Hepatic stellate cell (primary cell): Measurements from ENCODE around the gene MRPL47.
A peak's percentile ranks its signal among the peaks of the same experiment; 100 is the strongest.
"Not testable (repeated sequence)": the region's sequence is repeated elsewhere in the genome, so short reads cannot be mapped to it uniquely, and the experiment has no call there.

ENCODE experiments used
- DNase-seq: peaks from one replicate; pipeline ENCODE4 v3.0.0; 2011; ENCODE audit warnings: low spot score

Gene MRPL47

DNA sequence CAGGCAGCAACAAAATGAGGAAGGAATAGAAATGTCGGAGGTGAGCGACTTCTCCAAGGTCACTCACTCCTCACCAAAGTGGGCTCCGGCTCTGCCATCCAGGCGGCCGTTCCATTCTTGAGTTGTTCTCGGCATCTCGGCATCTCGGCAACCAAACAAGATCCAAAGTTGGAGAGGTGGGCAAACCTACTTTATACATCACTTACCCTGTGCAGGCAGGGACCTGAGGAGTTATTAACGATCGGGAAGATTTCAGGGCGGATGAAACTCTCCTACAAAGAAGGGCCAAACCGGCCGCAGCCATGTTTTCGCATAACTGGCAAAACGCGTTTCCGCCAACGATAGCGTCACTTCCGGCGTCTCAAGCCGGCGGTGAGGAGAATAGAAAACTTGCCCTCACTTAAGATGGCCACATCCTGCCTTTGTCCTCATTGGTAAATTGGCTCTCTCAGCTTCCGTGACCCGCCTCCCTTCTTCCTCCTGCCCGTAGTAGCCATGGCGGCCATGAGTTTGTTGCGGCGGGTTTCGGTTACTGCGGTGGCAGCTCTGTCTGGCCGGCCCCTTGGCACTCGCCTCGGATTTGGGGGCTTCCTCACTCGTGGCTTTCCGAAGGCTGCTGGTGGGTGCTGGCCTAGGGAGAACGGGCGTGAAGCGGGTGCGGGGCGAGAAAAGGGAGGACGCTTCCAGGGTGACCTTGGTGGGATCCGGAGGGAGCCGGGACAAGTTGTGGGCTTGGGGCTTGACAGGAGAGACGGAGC lies at the start of gene MRPL47, which contains the start of gene NDUFB5:
Gene MRPL47 (minus strand): TSS at position 318 of the 758 bp plus-strand sequence. CDS start 14 bp downstream, at position 304.
Gene NDUFB5 (plus strand): TSS at position 474 of the 758 bp plus-strand sequence. CDS start 22 bp downstream, at position 496.
- DNase-seq: peak; percentile 88

DNA sequence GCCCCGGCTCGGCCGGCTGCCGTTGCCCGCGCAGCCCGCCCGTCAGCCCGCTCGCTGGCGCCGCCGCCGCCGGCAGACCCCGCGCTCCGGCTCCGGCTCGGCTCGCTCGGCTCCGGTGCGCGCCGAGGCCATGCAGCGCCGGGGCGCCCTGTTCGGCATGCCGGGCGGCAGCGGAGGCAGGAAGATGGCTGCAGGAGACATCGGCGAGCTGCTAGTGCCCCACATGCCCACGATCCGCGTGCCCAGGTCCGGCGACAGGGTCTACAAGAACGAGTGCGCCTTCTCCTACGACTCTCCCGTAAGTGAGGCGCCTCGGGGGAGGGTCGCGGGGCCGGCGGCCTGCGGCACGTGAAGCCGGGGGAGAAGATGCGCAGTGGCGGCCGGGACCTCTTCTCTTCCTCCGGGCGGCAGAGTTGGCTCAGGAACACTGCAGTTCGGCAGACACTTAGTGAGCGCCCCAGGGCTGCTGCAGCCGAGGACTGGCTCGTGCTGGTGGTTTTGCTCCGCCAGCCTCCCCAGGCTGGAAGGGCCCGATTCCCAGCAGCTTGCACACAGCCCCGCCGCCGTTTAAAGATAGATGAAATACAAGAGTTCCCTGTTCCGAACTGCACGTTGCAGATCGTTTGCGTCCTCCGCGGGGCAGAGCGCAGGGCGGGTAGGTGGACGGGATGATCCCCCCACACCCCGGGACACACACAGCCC lies 48.8 kb upstream of the MRPL47 start:
- DNase-seq: peak; percentile 69

DNA sequence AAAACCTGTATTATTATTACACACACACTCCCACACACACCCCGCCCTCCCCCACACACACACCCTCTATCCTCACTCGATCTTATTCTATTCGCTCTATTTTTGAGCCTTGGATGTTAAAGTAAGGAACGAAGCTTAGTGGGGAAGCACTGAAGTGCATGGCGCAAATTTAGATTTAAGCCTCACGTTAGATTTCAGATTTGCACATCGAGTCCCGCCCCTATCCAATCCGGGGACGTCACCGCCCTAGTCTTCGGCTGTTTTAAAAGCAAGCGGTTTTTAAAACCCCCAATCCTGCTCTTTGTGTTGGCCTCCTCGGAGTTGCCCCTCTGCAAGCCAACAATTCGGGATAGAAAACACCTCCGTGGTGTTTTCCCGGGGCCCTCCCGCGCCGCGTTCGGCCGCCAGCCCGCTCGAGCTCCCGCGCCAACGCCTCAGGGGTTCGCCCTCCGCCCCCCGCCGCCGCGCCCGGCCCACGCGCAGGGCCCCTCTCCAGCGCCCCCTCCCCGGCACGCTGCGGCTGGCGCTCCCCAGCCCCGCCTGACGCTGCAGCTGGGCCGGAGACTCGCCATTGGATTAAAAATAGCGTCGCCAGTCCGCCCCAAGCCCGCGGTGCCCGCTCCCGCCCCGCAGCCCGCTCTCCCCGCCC lies 48.1 kb upstream of the MRPL47 start, which contains the start of gene USP13:
Gene USP13 (plus strand): TSS at position 594 of the 649 bp plus-strand sequence. CDS start 186 bp downstream, outside the sequence.
- DNase-seq: peak; percentile 71

DNA sequence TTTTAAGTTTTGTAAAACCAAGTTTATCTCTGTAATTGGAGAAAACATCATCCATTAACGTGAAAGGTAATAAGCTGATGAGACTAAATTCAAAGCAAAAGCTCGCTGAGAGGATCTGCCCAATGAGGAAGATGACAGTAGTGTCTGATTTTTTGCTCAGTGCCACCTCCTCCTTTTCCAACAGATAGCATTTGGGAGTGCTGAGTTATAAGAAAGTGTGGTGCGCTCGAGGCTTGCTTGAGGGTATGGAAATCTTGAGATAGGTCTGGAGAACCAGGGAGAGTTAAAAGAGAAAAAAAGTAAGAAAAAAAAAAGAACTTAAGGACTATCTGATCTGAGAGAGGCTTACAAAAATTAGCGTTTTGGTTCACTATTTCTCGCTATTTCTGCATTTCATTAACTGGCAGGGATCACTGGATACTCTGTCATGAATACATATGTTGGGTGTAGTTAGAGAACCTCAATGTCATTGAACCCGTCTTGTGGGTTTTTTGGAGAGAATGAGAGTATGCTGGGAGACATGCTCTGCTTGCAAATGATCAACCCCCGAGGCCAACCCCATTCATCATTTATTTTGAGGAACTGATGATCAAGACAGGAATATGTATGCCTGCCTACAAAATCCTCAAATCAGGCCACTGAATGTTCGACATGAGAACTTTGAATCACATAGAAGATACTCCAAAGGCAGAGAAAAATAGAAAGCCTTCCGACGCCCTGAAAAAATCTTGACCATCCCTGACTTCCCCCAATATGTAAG lies 47.4 kb upstream of the MRPL47 start:
- DNase-seq: no peak

DNA sequence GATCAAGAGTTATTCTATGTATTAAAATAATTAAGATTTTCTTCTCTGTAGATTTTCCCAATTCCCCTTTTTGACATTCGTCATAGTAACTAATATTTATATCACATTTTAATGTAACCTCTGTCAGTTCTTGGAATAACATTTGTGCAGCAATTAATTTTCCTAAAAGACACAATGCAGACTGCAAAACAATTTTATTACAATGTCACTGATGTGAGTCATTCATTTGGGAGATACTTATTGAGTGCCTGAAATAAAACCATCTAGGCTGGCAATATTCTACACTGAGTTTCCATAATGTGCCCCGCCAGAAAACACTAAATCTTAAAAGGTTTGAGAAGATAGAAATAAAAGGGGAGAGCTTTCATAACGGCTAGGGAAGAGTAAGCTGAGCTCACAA lies 41.7 kb upstream of the MRPL47 start:
- no peak for DNase-seq

DNA sequence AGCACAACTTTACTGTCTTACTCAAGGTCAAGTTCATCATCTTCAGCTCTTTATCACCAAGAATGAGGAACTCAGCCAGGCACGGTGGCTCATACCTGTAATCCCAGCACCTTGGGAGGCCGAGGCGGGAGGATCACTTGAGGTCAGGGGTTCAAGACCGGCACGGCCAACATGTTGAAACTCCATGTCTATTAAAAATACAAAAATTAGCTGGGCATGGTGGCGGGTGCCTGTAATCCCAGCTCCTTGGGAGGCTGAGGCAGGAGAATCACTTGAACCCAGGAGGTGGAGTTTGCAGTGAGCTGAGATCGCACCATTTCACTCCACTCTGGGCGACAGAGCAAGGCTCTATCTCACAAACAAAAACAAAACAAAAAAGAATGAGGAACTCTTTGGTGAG lies 39.4 kb upstream of the MRPL47 start:
- not testable (repeated sequence) for DNase-seq

DNA sequence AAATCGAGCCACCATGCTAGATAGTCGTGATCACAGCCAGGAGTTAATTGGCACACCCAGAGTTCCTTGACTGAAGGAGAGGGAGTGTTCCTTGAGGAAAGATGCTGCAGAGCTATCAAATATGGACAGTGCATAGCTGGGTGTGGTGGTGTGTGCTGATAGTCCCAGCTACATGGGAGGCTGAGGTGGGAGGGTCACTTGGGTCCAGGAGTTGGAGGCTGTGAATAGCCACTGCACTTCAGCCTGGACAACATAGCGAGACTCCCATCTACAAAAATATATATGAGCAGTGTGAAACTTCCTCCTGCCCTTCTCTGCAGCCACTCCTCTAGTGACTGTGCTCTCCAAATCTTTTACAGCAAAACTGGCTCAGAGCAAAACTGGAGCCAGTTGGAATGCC lies 38.4 kb upstream of the MRPL47 start:
- DNase-seq: no peak

DNA sequence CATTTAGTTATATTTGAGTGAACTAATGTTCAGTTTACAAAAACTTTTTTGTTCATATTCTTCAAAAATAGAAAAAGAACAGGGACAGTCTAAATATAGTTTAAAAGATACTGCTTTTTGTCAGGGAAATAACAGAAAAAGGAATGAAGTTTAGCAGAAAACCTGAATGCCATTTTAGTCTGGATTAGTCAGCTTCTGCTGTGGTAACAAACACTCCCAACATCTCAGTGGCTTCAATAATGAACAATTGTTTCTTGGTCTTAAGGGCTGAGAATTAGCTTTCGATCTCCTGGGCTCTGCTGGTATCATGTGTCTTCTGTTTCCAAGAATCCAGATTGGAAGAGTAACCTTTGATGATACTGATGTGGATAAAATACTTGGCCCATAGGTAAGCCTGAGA lies 36.0 kb upstream of the MRPL47 start:
- no peak for DNase-seq

DNA sequence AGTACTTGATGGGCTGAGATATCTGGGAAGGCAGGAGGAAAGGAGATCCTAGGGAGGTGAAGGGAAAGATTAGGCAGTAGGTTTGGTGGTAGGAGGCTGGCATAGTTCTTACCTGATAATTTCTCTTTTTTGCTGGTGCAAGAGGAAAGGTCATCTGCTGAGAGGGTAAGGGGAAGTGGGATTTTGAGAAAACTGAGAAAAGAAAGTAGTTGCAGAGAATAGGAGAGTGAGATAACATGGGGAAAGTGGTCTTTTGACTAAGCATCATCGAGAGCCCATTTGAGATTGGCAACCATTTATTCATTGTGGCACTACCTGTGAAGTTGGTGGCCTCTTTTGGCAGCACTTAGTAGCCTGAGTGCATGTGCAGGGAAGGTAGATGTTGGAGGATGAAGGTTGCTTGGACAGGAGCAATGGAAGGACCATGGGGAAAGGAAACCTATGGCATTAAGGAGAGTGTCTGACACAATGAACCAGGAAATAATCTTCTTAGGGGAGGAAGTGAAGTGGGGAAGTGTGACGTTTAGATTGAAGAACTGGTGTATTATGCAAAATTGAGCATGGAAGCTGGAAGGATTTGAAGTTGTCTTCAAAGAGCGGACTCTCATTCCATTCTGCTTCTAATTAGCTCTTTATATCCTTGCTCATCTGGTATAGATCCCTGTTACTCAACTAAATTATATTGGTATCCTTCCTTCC lies 26.5 kb upstream of the MRPL47 start:
- no peak for DNase-seq

DNA sequence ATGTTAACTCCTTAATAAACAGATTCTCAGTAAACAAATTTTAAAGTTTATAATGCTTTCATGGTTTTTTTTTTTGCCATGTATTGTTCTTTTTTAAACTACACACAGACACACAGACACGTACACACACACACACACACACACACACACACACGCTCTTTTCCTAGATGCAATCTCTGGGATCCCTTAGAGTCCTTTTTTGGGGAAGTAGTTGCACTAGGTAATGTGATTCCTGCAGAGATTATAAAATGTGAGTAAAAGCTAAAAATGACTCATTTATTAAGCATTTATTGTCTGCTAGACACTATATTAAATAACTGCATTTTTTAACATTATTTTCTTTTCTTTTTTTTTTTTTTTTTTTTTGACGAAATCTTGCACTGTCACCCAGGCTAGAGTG lies 20.0 kb upstream of the MRPL47 start:
- DNase-seq: peak; percentile 29

DNA sequence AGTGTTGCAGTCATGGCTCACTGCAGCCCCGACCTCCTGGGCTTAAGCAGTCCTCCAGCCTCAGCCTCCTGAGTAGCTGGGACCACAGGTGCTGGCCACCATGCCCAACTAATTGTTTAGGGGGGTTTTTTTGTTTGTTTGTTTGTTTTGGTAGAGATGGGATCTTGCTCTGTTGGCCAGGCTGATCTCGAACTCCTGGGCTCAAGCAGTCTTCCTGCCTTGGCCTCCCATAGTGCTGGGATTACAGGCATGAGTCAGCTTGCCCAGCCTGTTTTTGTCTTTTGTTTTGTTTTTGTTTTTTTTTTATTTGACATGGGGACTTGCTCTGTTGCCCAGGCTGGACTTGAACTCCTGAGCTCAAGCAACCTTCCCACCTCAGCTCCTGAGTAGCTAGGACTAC lies 17.6 kb upstream of the MRPL47 start:
- DNase-seq: no peak

DNA sequence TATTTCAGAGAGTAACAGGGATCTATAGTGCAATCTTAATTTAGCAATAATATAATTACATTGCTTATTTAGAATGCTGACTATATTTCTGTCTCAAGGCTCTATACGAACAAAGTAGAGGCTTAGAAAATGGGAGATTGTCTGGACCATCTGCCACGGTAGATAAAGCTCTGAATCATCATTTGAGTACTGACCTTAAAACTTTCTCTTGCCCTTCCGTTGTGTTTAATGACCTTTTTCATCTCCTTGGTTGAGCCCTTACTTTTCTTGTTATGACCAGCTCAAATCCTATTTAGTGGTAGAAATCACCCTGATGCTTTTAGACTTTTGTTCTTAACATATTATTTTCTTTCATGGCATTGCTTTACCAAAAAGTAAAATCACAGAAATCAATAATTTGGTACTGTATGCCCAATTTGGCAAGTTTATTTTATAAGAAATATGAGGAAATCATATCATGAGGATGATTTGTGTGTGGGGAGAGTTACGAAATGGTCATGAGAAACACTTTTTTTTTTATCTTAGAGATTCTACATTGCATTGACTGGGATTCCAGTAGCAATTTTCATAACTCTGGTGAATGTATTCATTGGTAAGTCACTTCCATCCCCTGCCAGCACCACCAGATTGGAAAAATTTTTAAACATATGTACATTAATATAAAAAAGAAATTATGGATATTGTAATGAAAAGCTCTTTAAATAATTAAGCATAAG lies 11.2 kb upstream of the MRPL47 start:
- DNase-seq: no peak

DNA sequence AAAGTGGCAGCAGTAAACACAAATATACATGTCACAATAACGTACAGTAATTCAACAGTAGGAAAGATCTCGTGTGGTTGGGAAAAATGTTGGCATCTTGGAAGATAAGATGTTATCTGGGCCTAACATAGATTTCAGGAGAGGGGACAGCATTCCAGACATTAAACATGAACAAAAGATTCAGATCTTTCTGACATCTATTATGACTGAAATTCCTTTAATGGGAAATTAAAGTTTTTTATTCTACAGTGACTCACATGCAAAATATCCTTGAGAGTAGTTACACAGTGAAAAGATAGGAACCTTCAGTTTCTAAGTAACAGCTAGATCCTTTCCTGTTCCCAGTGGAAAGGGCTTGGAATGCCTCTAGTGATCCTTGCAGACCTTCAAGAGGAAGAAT lies 9.4 kb upstream of the MRPL47 start:
- DNase-seq: peak; percentile 67

DNA sequence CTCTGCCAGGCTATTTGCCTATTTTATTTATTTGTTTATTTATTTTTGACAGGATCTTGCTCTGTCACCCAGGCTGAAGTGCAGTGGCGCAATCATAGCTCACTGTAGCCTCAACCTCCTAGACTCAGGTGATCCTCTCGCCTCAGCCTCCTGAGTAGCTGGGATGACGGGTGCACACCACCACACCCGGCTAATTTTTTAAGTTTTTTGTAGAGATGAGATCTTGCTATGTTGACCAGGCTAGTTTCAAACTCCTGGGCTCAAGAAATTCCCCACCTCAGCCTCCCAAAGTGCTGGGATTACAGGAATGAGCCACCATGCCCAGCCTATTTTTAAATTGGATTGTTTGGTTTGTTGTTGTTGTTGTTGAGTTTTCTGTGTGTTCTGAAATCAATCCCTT lies 5.6 kb upstream of the MRPL47 start:
- no peak for DNase-seq

DNA sequence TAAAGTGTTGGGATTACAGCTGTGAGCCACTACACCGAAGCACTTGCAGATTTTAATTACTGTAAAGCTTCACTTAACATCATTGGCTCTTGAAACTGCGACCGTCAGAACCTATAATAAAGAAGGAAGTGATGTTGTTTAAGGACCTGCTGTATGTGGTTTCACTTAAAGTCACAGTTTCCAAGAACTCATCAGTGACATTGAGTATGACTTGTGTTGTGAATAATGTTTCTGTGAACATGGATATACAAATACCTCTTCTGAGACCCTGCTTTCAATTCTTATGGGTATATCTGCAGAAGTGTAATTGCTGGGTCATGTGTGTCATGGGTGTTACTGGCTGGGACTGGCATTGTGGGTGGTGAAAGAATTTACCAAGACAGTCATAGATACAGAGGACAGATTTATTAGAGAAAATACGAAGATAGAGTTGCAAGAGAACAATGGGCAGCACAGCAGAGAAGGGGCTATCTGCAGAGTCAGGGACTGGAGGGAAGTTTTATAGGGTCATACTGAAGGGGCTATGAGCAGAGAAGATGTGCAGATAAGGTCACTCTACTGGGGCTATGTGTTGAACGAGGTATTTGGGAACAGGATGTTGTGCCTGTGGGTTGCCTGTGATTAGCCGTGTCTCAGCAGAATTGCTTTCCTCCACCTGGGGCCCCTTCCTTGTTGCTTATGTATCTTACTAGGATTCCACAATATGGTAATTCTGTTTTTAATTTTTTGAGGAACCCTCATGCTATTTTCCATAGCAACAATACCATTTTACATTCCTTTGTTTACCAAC lies 4.7 kb upstream of the MRPL47 start:
- DNase-seq: no peak

DNA sequence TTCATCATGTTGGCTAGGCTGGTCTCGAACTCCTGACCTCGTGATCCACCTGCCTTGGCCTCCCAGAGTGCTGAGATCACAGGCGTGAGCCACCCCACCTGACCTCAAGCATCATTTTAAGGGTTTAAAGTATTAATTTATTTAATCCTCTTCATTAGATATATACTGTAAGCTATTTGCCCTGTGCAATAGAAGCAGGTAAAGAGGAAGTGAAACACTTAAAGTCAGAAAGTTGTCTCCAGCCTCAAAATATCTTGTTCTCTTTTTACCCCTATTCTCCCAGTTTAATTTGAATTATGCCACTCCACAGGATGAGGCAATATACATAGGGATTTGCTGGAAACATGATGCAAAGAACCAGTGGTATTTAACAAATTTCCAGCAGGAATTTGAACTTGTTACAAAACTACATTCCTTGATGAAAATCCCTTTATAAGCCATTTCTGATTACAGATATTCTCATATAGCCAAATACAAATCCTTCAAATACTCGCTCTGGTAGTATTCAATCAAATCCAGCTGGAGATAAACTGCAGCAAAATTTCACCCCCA lies 2.2 kb upstream of the MRPL47 start:
- DNase-seq: no peak

DNA sequence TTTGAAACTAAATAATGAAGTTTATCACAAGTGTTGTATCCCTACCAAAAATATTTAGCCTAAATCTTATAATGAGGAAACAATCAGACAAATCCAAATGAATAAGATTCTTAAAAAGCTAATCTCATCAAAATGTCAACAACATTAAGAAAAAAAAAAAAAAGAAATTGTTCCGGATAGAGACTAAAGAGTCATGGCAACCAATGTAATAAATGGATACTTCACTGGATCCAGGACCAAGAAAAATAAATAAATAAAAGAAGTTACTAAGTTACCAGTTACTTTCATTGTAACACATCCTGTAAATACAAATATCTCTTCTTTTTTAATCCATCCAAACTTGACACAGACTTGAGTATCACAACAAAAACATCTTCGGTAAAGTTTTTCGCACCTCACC lies 607 bp downstream of the MRPL47 start:
- DNase-seq: peak; percentile 4

DNA sequence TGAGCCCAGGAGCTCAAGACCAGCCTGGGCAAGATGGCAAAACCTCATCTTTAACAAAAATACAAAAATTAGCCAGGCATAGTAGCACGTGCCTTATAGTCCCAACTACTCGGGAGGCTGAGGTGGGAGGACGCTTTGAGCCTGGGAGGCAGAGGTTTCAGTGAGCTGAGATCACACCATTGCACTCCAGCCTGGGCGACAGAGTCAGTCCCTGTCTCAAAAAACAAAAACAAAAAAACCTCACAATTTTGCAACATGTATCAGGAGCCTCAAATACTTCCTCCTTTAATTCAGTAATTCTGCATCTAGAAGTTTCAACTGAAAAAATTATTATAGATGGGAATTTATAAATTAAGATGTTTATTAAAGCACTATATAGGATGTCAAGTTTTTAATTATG lies 1.1 kb downstream of the MRPL47 start:
- DNase-seq: no peak

DNA sequence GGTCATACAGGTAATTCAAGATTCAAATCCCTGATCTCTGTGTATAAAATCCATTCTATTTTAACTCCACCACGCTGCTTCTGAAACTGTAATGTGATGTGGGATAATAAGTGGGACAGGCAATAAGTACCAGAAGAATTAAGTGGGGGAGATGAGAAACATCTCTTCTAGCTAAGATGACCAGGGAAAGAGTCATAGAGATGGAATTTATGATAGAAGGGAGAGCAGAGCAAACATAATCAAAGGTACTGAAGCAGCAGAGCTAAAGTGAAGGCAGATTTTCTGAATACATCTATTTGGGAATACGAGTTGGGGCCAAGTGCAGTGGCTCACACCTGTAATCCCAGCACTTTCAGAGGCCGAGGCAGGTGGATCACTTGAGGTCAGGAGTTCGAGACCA lies 4.9 kb downstream of the MRPL47 start:
- no peak for DNase-seq

DNA sequence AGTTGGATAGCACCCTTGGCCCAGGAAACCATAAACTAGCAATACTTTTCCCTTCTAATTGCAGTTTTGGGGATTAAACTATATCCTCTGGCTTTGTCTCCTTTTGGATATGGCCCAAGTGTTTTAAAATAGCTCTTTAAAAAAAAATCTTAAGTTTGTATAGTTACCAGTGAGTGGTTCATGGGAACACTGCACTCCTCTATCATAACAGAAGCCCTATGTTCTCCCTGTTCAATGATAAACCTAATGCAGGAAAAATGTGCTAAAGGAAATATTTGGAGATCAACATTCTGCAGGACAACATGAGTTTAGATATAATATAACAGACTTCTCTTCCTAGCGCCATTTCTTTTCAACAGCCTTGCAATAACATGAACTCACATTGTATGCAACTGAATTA lies 13.1 kb downstream of the MRPL47 start:
- peak; percentile 26 for DNase-seq
